Upper lobe of left lung (tissue), 4 donors: ENCODE measurements around the gene IL36G.

ENCODE experiments used
- CTCF ChIP-seq, 6 experiments: fragments of 450-650 bp in 4 of 6; fragments of 200-600 bp in 2 of 6; sonication (generic) in 2 of 6; IDR thresholded peaks; one replicate each; pipeline ENCODE4 v1.5.1; 2016 to 2019; ENCODE audit warnings: antibody characterized with exemption in 6 of 6
- EP300 ChIP-seq, 4 donors: sonication (generic); formaldehyde crosslinking; IDR thresholded peaks; one replicate each; pipeline ENCODE4 v1.5.1; 2017; ENCODE audit warnings: antibody characterized with exemption in 4 of 4, control low read depth in 2 of 4
- POLR2A ChIP-seq, 4 donors: fragments of 450-650 bp; IDR thresholded peaks; one replicate each; pipeline ENCODE4 v1.5.1; 2016 to 2017; ENCODE audit warnings: antibody characterized with exemption in 4 of 4, mild to moderate bottlenecking in 2 of 4
- POLR2AphosphoS5 ChIP-seq, 2 donors: sonication (generic); formaldehyde crosslinking; IDR thresholded peaks; one replicate each; pipeline ENCODE4 v1.5.1; 2017; ENCODE audit warnings: antibody characterized with exemption in 2 of 2

- no peak for TF ChIP-seq CTCF (IDR thresholded peaks at IDR 0.05)
- TF ChIP-seq POLR2A (IDR thresholded peaks at IDR 0.05): no peak
- no peak for TF ChIP-seq EP300 (IDR thresholded peaks at IDR 0.05)
- TF ChIP-seq POLR2AphosphoS5 (IDR thresholded peaks at IDR 0.05): no peak
Observed at GRCh38 chr2:112954364-112954763, 23.4 kb upstream of the IL36G start.
